Measurements from ENCODE around the gene ACOXL.

ACOXL gene

GRCh38 chr2:110873597-110874452 is 141.5 kb downstream of the ACOXL start:
- FAIRE-seq (no peak), DNase-seq (ENCODE audit: insufficient read length, low spot score) (no peak)
- TF ChIP-seq CTCF (IDR thresholded peaks at IDR 0.05; ENCODE audit: insufficient read depth, missing control alignments), result no peak

- DNase-seq (ENCODE audit: insufficient read length, low spot score), result no peak
Measured at GRCh38 chr2:110874453-110875383, 142.3 kb downstream of the ACOXL start.

GRCh38 chr2:110875384-110875725 is 143.0 kb downstream of the ACOXL start:
- no peak for DNase-seq (ENCODE audit: insufficient read length, low spot score)
- FAIRE-seq, result no peak
- TF ChIP-seq CTCF (IDR thresholded peaks at IDR 0.05; ENCODE audit: insufficient read depth, missing control alignments), result no peak

More at GRCh38 chr2:110874453-110875383, 142.3 kb downstream of the ACOXL start:
- no peak for FAIRE-seq
- no peak for TF ChIP-seq CTCF (IDR thresholded peaks at IDR 0.05; ENCODE audit: insufficient read depth, missing control alignments)

- no peak for DNase-seq (ENCODE audit: insufficient read length, low spot score)
- peak; percentile 12 for TF ChIP-seq CTCF (IDR thresholded peaks at IDR 0.05; ENCODE audit: insufficient read depth, missing control alignments)
- no peak for FAIRE-seq
Measured at GRCh38 chr2:110876167-110876999, 144.0 kb downstream of the ACOXL start.

GRCh38 chr2:110877031-110877827 is 144.9 kb downstream of the ACOXL start:
- DNase-seq (ENCODE audit: insufficient read length, low spot score) (no peak), FAIRE-seq (no peak)
- TF ChIP-seq CTCF (IDR thresholded peaks at IDR 0.05; ENCODE audit: insufficient read depth, missing control alignments), result no peak

- no peak for TF ChIP-seq CTCF (IDR thresholded peaks at IDR 0.05; ENCODE audit: insufficient read depth, missing control alignments)
- no peak for FAIRE-seq
- no peak for DNase-seq (ENCODE audit: insufficient read length, low spot score)
Measured at GRCh38 chr2:110878150-110878549, 145.8 kb downstream of the ACOXL start.
